Measurements from ENCODE around the gene SPSB3. TPM values are rescaled to one million over a fixed set of nuclear protein-coding genes. Genes with fewer than 3 reads are reported as not detected.

SPSB3 gene
- total and polyA plus RNA-seq, 2 of the 13 experiments (the other 11 are each of a cell fraction or from before 2014, with no cell fraction given): 13.2 to 21.9 TPM

DNA sequence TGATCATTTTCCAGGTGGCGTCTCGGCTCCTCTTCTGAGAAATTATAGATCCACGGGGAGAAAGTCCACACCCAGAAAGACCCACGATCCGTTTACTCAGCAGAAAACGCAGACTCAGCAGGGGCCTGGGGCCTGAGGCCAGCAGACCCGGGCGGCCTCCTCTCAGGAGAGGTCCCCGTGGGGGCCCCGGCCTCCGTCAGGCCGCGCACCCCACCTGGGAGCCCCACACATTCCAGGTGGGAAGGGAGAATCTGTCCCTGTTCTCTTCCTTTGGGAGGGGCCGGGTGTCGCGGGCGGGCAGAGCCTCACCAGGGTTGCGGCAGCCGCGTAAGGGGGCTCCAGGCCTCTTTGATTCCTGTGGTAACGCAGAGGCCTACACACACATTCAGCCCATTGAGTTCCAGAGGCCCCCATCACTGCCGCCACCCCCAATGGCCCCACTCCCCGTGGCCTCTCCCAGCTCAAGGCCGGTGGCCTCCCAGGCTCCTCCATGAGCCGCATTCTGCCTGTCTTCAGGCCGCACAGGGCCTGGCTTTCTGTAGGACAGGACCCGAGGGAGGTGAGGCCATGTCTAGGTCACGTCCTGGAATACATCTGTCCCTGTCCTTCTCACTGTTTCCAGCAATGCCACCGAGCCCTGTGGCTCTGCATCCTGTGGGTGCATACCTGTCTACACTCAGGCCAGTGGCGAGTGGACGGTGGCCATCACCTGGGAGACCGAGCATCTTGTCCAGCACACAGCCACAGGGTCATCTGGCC lies 12.7 kb upstream of the SPSB3 start (continued):
- TF ChIP-seq CCDC6 (CRISPR knock-in tag; IDR thresholded peaks at IDR 0.05): no peak
- no peak for TF ChIP-seq MBNL3 (CRISPR knock-in tag; conservative IDR thresholded peaks at IDR 0.05)
- no peak for TF ChIP-seq THAP11 (CRISPR knock-in tag; IDR thresholded peaks at IDR 0.05)
- no peak for TF ChIP-seq ZNF510 (CRISPR knock-in tag; IDR thresholded peaks at IDR 0.05; ENCODE audit: low read depth)
- TF ChIP-seq ZNF619 (CRISPR knock-in tag; IDR thresholded peaks at IDR 0.05): no peak
- no peak for TF ChIP-seq CERS6 (CRISPR knock-in tag; IDR thresholded peaks at IDR 0.05)
- no peak for TF ChIP-seq ZNF124 (CRISPR knock-in tag; IDR thresholded peaks at IDR 0.05)
- TF ChIP-seq ZNF274 (CRISPR knock-in tag; IDR thresholded peaks at IDR 0.05): peak; percentile 12; the same call in 1 of the 2 replicates
- no peak for TF ChIP-seq MAZ (IDR thresholded peaks at IDR 0.05; ENCODE audit: borderline replicate concordance, low read depth, low read length)
- TF ChIP-seq MAZ (CRISPR knock-in tag; IDR thresholded peaks at IDR 0.05; ENCODE audit: low read depth): no peak
- no peak for TF ChIP-seq ZNF337 (CRISPR knock-in tag; IDR thresholded peaks at IDR 0.05; ENCODE audit: borderline replicate concordance, low read depth)
- no peak for TF ChIP-seq REST (IDR thresholded peaks at IDR 0.05; ENCODE audit: borderline replicate concordance in 1 of 2, low read depth in 1 of 2, low read length in 2 of 2)
- TF ChIP-seq MAFF (IDR thresholded peaks at IDR 0.05; ENCODE audit: low read depth, low read length): peak; percentile 57; the same call in 1 of the 2 replicates
- TF ChIP-seq JUND (CRISPR knock-in tag; IDR thresholded peaks at IDR 0.05): no peak
- TF ChIP-seq, protein P1, sequence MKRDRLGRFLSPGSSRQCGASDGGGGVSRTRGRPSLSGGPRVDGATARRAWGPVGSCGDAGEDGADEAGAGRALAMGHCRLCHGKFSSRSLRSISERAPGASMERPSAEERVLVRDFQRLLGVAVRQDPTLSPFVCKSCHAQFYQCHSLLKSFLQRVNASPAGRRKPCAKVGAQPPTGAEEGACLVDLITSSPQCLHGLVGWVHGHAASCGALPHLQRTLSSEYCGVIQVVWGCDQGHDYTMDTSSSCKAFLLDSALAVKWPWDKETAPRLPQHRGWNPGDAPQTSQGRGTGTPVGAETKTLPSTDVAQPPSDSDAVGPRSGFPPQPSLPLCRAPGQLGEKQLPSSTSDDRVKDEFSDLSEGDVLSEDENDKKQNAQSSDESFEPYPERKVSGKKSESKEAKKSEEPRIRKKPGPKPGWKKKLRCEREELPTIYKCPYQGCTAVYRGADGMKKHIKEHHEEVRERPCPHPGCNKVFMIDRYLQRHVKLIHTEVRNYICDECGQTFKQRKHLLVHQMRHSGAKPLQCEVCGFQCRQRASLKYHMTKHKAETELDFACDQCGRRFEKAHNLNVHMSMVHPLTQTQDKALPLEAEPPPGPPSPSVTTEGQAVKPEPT (CRISPR knock-in tag; IDR thresholded peaks at IDR 0.05; ENCODE audit: low read depth): no peak
- TF ChIP-seq, protein P2, sequence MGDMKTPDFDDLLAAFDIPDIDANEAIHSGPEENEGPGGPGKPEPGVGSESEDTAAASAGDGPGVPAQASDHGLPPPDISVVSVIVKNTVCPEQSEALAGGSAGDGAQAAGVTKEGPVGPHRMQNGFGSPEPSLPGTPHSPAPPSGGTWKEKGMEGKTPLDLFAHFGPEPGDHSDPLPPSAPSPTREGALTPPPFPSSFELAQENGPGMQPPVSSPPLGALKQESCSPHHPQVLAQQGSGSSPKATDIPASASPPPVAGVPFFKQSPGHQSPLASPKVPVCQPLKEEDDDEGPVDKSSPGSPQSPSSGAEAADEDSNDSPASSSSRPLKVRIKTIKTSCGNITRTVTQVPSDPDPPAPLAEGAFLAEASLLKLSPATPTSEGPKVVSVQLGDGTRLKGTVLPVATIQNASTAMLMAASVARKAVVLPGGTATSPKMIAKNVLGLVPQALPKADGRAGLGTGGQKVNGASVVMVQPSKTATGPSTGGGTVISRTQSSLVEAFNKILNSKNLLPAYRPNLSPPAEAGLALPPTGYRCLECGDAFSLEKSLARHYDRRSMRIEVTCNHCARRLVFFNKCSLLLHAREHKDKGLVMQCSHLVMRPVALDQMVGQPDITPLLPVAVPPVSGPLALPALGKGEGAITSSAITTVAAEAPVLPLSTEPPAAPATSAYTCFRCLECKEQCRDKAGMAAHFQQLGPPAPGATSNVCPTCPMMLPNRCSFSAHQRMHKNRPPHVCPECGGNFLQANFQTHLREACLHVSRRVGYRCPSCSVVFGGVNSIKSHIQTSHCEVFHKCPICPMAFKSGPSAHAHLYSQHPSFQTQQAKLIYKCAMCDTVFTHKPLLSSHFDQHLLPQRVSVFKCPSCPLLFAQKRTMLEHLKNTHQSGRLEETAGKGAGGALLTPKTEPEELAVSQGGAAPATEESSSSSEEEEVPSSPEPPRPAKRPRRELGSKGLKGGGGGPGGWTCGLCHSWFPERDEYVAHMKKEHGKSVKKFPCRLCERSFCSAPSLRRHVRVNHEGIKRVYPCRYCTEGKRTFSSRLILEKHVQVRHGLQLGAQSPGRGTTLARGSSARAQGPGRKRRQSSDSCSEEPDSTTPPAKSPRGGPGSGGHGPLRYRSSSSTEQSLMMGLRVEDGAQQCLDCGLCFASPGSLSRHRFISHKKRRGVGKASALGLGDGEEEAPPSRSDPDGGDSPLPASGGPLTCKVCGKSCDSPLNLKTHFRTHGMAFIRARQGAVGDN (CRISPR knock-in tag; IDR thresholded peaks at IDR 0.05): peak; percentile 9
- 0 out of 2 replicates have a peak, but pooled peaks have one; percentile 39 for TF ChIP-seq ZBTB38 (CRISPR knock-in tag; IDR thresholded peaks at IDR 0.05)
- TF ChIP-seq ZFP36L1 (CRISPR knock-in tag; IDR thresholded peaks at IDR 0.05): no peak
- no peak for TF ChIP-seq PRPF4 (IDR thresholded peaks at IDR 0.05; ENCODE audit: low read depth, low read length, poor library complexity, severe bottlenecking)

All from HepG2 (cell line).